ENCODE data around the gene C6orf141. TPM values are rescaled to one million over a fixed set of nuclear protein-coding genes. Genes with fewer than 3 reads are reported as not detected.

The C6orf141 gene
- total and polyA plus RNA-seq, 2 of the 13 experiments (the other 11 are each of a cell fraction or from before 2014, with no cell fraction given), result 0.07 TPM; not detected in 1

DNA sequence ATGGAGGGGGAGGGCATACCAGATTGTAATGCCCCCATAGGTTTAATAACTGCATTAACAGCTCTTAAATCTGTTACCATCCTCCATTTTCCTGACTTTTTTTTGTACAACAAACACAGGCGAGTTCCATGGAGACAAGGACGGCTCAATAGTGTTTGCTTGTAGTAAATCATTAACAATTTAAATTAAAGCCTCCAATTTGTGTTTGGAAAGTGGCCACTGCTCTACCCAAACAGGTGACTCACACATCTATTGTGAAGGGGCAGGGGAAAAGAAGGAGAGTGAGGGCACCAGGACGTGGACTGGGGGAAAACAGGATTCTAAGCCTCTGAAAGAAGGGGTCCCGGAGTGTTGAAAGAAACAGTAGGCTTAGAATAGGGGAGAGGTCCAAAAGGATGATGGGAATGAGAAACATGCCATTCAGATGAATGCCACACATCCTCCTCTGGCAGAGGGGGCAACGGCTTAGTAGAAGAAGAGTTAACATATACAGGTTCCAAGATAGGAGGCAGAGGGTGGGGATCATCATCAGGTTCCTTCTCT lies 43.8 kb upstream of the C6orf141 start:
- peak; percentile 98 for ATAC-seq
- DNase-seq (ENCODE audit: low spot score), result peak; percentile 90
- peak overlapping the region; percentile 85 for H3K27ac ChIP-seq (ENCODE audit: extremely low read length, insufficient read depth, low read length)
- ChIA-PET CTCF (ENCODE audit: low intra/inter-chr PET ratio, low total read pairs) (interaction anchor here (1.4 kb wide), 1 partner anchor 26 kb away, joined by 4 read pairs; no protein-coding TSS in a partner anchor), POLR2A (no interaction called here)
- peak overlapping the region; percentile 61 for H3K9ac ChIP-seq (ENCODE audit: insufficient read depth, low read depth, low read length)
- H3K36me3 ChIP-seq (replicated peaks in 1 of 2; ENCODE audit: control insufficient read depth in 1 of 2, insufficient read depth in 2 of 2, low read length in 2 of 2), result no peaks in the 10 kb centered on the region
- peak overlapping the region in 1 of 3 experiments; percentile 41; a peak in 3 of 6 replicates for H3K4me3 ChIP-seq (replicated peaks in 1 of 3; ENCODE audit: insufficient read depth in 1 of 3, low read depth in 2 of 3, low read length in 3 of 3)
- peak overlapping the region; percentile 93 for H2AFZ ChIP-seq (ENCODE audit: low read length)
- BruUV-seq (replicated peaks), result no TSS peak
- H4K20me1 ChIP-seq (ENCODE audit: insufficient read depth, low read length), result no peaks in the 10 kb centered on the region
- H3K4me2 ChIP-seq (ENCODE audit: low read depth, low read length), result peak overlapping the region; percentile 71
- intact Hi-C loops (cut with micrococcal nuclease; ENCODE audit: unreplicated experiment) (loop anchor here (2.0 kb wide), 1 partner anchor 16 kb away; no protein-coding TSS in a partner anchor), in situ Hi-C loops (cut with HindIII; ENCODE audit: extremely low pct_ligation_motif_present, low pct_unique_long_range_greater_than_20kb) (no loop called here)
- peak; percentile 70 for FAIRE-seq
- WGBS (ENCODE audit: low lambda C conversion rate), result 11% methylated on average over 5 of the region's 5 CpGs
- H3K4me1 ChIP-seq (ENCODE audit: insufficient read depth, low read length), result peaks cover 42% of the 10 kb centered on the region
- H3K79me2 ChIP-seq (ENCODE audit: insufficient read depth, low read length), result no peaks in the 10 kb centered on the region
- no peaks in the 10 kb centered on the region for H3K27me3 ChIP-seq (ENCODE audit: control insufficient read depth in 1 of 2, insufficient read depth in 2 of 2, low read length in 2 of 2)
- no peaks in the 10 kb centered on the region for H3K9me3 ChIP-seq (ENCODE audit: low read length)
- TF ChIP-seq ZBTB7B (CRISPR knock-in tag; IDR thresholded peaks at IDR 0.05) (peak; percentile 46; the same call in 1 of the 2 replicates), SIX1 (CRISPR knock-in tag; IDR thresholded peaks at IDR 0.05; ENCODE audit: borderline replicate concordance) (no peak; the same call in 1 of the 2 replicates), ZNF318 (CRISPR knock-in tag; IDR thresholded peaks at IDR 0.05) (no peak), BCL6 (CRISPR knock-in tag; IDR thresholded peaks at IDR 0.05) (no peak), PAF1 (CRISPR knock-in tag; IDR thresholded peaks at IDR 0.05) (no peak), ZNF263 (CRISPR knock-in tag; IDR thresholded peaks at IDR 0.05) (no peak), SOX5 (CRISPR knock-in tag; IDR thresholded peaks at IDR 0.05; ENCODE audit: borderline replicate concordance) (peak; percentile 79; the same call in 1 of the 2 replicates), SOX6 (IDR thresholded peaks at IDR 0.05) (no peak), SOX6 (CRISPR knock-in tag; IDR thresholded peaks at IDR 0.05) (peak; percentile 84), ERF (CRISPR knock-in tag; IDR thresholded peaks at IDR 0.05) (peak; percentile 29; the same call in 1 of the 2 replicates), AHDC1 (CRISPR knock-in tag; IDR thresholded peaks at IDR 0.05; ENCODE audit: borderline replicate concordance) (peak; percentile 55; the same call in 1 of the 2 replicates)

Measured in HepG2 (cell line).